Endothelial cell of umbilical vein (primary cell): Measurements from ENCODE around the gene ATXN2.

Experiments
- POLR2A ChIP-seq: IDR thresholded peaks from 2 replicates; pipeline ENCODE4 v1.6.1; 2012; ENCODE audit warnings: low read depth, mild to moderate bottlenecking, control low read depth, low read length
- TF ChIP-seq, protein P1 (sequence below), 2 donors: IDR thresholded peaks; 1 replicate in 1 of 2; 2 replicates in 1 of 2; pipeline ENCODE4 v1.5.1; 2011; ENCODE audit warnings: low read length in 2 of 2, mild to moderate bottlenecking in 2 of 2, moderate library complexity in 2 of 2, control low read depth in 1 of 2, inconsistent platforms in 1 of 2, low read depth in 1 of 2; ENCODE audit not compliant: insufficient read depth in 1 of 2; ENCODE audit errors: extremely low read depth in 1 of 2
- TF ChIP-seq, protein P2 (sequence below): IDR thresholded peaks from 2 replicates; pipeline ENCODE4 v1.6.1; 2011; ENCODE audit not compliant: insufficient read depth, insufficient read length

DNA sequence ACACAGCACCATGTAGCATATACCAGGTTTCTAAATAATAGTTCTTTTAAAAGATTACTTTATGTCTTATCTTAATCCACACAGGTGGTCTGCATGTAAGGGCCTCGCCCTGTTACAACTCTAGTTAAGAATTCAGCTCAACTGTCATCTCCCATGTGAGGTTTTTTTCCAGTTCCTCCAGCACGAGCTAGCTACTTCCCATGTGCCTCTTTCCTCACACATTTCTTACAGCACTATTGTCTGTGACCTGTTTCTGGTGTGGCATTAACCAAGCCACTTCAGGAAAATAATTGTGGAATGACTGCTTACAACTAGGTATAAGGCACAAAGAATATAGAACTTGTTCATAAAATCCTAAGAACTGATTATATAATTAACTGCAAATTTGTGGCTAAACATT is 127.9 kb downstream of the ATXN2 start:
- no peak for TF ChIP-seq POLR2A
- TF ChIP-seq, protein P1, sequence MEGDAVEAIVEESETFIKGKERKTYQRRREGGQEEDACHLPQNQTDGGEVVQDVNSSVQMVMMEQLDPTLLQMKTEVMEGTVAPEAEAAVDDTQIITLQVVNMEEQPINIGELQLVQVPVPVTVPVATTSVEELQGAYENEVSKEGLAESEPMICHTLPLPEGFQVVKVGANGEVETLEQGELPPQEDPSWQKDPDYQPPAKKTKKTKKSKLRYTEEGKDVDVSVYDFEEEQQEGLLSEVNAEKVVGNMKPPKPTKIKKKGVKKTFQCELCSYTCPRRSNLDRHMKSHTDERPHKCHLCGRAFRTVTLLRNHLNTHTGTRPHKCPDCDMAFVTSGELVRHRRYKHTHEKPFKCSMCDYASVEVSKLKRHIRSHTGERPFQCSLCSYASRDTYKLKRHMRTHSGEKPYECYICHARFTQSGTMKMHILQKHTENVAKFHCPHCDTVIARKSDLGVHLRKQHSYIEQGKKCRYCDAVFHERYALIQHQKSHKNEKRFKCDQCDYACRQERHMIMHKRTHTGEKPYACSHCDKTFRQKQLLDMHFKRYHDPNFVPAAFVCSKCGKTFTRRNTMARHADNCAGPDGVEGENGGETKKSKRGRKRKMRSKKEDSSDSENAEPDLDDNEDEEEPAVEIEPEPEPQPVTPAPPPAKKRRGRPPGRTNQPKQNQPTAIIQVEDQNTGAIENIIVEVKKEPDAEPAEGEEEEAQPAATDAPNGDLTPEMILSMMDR (IDR thresholded peaks at IDR 0.05; ENCODE audit: extremely low read depth in 1 of 2, insufficient read depth in 1 of 2, low read depth in 1 of 2, low read length in 2 of 2), result no peak
- TF ChIP-seq, protein P2, sequence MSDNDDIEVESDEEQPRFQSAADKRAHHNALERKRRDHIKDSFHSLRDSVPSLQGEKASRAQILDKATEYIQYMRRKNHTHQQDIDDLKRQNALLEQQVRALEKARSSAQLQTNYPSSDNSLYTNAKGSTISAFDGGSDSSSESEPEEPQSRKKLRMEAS, result no peak
